Type B pancreatic cell (in vitro differentiated cells): Measurements from ENCODE around the gene PRRC2B. TPM values are rescaled to one million over a fixed set of nuclear protein-coding genes. Genes with fewer than 3 reads are reported as not detected.
"Not testable (repeated sequence)": the region's sequence is repeated elsewhere in the genome, so short reads cannot be mapped to it uniquely, and the experiment has no call there.

Experiments used
- DNase-seq: peaks from one replicate; pipeline ENCODE4 v3.0.0; 2021; ENCODE audit warnings: mixed read lengths; ENCODE audit not compliant: unreplicated experiment; ENCODE audit errors: extremely low spot score
- H3K27ac Mint-ChIP-seq: 2 replicates; pipeline ENCODE4 v1.8.0; 2021; ENCODE audit warnings: mild to moderate bottlenecking, mixed read lengths
- H3K27me3 Mint-ChIP-seq: 2 replicates; pipeline ENCODE4 v1.8.0; 2021; ENCODE audit warnings: mixed read lengths
- H3K36me3 Mint-ChIP-seq: 2 replicates; pipeline ENCODE4 v1.8.0; 2021; ENCODE audit warnings: mixed read lengths
- H3K4me1 Mint-ChIP-seq: one replicate; pipeline ENCODE4 v1.8.0; 2021; ENCODE audit warnings: mixed read lengths; ENCODE audit not compliant: unreplicated experiment
- H3K4me3 Mint-ChIP-seq: 2 replicates; pipeline ENCODE4 v1.8.0; 2021; ENCODE audit warnings: mild to moderate bottlenecking, mixed read lengths
- H3K9me3 Mint-ChIP-seq: 2 replicates; pipeline ENCODE4 v1.8.0; 2021; ENCODE audit warnings: mixed read lengths
- CTCF ChIP-seq: fragments of 200-600 bp; sonication (generic); conservative IDR thresholded peaks from 2 replicates; pipeline ENCODE4 v1.5.0; 2021; ENCODE audit warnings: antibody characterized with exemption, mild to moderate bottlenecking
- total RNA-seq: library from RNA; stranded (reverse); gene quantifications from 2 replicates; pipeline ENCODE4 v1.2.1, GENCODE V29; 2021; ENCODE audit warnings: low replicate concordance

PRRC2B gene
- total RNA-seq, 1 donor from 2014 or later: 300 TPM

- peak overlapping the region; percentile 47 for H3K4me3 Mint-ChIP-seq
- TF ChIP-seq CTCF: no peak
- H3K9me3 Mint-ChIP-seq: peaks cover 4% of the 10 kb centered on the region
Measured at GRCh38 chr9:131545786-131546335, 152.0 kb downstream of the PRRC2B start.

GRCh38 chr9:131546336-131547084 lies 152.6 kb downstream of the PRRC2B start:
- no peaks in the 10 kb centered on the region for H3K4me1 Mint-ChIP-seq
- H3K9me3 Mint-ChIP-seq: peaks cover 4% of the 10 kb centered on the region
- peak overlapping the region; percentile 53 for H3K27ac Mint-ChIP-seq
- H3K27me3 Mint-ChIP-seq: peaks cover 50% of the 10 kb centered on the region
- H3K4me3 Mint-ChIP-seq: peak overlapping the region; percentile 70
- peak; percentile 19 for TF ChIP-seq CTCF
- DNase-seq: no peak
- no peaks in the 10 kb centered on the region for H3K36me3 Mint-ChIP-seq

More at GRCh38 chr9:131545786-131546335, 152.0 kb downstream of the PRRC2B start:
- H3K27me3 Mint-ChIP-seq: peaks cover 50% of the 10 kb centered on the region
- no peaks in the 10 kb centered on the region for H3K36me3 Mint-ChIP-seq
- no peaks in the 10 kb centered on the region for H3K4me1 Mint-ChIP-seq
- H3K27ac Mint-ChIP-seq: no peak overlapping the region
- no peak for DNase-seq

- H3K27me3 Mint-ChIP-seq: peaks cover 68% of the 10 kb centered on the region
- H3K9me3 Mint-ChIP-seq: not testable (repeated sequence)
Measured at GRCh38 chr9:131549186-131549585, 155.3 kb downstream of the PRRC2B start.

More at GRCh38 chr9:131549186-131549585, 155.3 kb downstream of the PRRC2B start:
- H3K4me3 Mint-ChIP-seq, H3K4me1 Mint-ChIP-seq, H3K27ac Mint-ChIP-seq, H3K36me3 Mint-ChIP-seq, DNase-seq: not testable (repeated sequence)

Other genes with a start within 250 kb of the PRRC2B start
- 0.79 and 1.9 TPM in 2 replicates for gene FAM78A, start 117.6 kb upstream of the PRRC2B start, total RNA-seq
- gene PLPP7, start 104.4 kb upstream of the PRRC2B start, total RNA-seq: 0.50 and 3.1 TPM in 2 replicates
- gene POMT1, start 108.8 kb downstream of the PRRC2B start, total RNA-seq: 48.7 and 55.4 TPM in 2 replicates
- 25.9 and 36.8 TPM in 2 replicates for gene UCK1, start 137.2 kb downstream of the PRRC2B start, total RNA-seq
- 3.0 and 5.6 TPM in 2 replicates for gene PRRT1B, start 151.4 kb downstream of the PRRC2B start, total RNA-seq